Effector memory CD8-positive, alpha-beta T cell (primary cell): ENCODE data around the gene TMEM132C.

Experiments used
- ATAC-seq: fragments of 150-1000 bp; cut with Tn5 transposase; replicated peaks from 2 replicates; pipeline ENCODE4 v1.10.0; 2021; ENCODE audit warnings: mild to moderate bottlenecking, moderate library complexity
- DNase-seq, 3 experiments: peaks; one replicate each; pipeline ENCODE4 v3.0.0; 2021
- H3K27ac Mint-ChIP-seq, 2 donors: one replicate each; pipeline ENCODE4 v1.8.0; 2022; ENCODE audit warnings: mild to moderate bottlenecking in 2 of 2, mixed read lengths in 2 of 2, moderate library complexity in 2 of 2
- H3K27me3 Mint-ChIP-seq, 2 donors: one replicate each; pipeline ENCODE4 v1.8.0; 2022; ENCODE audit warnings: mixed read lengths in 2 of 2
- H3K36me3 Mint-ChIP-seq: one replicate; pipeline ENCODE4 v1.8.0; 2022; ENCODE audit warnings: mild to moderate bottlenecking, moderate library complexity, mixed read lengths; ENCODE audit not compliant: insufficient read depth
- H3K4me1 Mint-ChIP-seq, 2 donors: one replicate each; pipeline ENCODE4 v1.8.0; 2022; ENCODE audit warnings: low read depth in 2 of 2, mixed read lengths in 2 of 2
- H3K4me3 Mint-ChIP-seq, 2 donors: one replicate each; pipeline ENCODE4 v1.8.0; 2022; ENCODE audit warnings: mild to moderate bottlenecking in 2 of 2, mixed read lengths in 2 of 2, moderate library complexity in 2 of 2
- H3K9me3 Mint-ChIP-seq, 2 donors: one replicate each; pipeline ENCODE4 v1.8.0; 2022; ENCODE audit warnings: mixed read lengths in 2 of 2

TMEM132C gene

DNA sequence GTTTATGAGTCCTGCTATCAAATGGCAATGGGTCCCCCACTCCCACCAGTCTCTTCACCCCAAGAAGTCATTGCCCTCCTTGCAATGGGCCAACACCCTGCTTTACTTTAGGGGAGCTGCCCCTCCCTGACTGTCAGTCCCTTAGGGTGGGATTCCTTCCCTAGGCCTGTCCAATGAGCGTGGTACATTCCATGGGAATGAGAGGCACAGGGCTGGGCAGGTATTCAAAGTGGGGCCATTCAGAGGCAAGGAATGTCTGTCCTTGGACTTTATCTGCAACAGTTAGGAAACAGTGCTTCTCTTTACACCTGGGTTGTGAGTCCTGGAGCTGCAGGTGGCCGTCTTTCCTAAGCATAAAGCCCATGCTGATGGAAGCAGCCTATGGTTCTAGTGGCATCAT lies 40.8 kb downstream of the TMEM132C start:
- peaks cover 0 to 5% of the 10 kb centered on the region in 2 donors for H3K9me3 Mint-ChIP-seq
- H3K4me1 Mint-ChIP-seq: no peaks in the 10 kb centered on the region
- no peak for DNase-seq
- no peak overlapping the region for H3K4me3 Mint-ChIP-seq
- no peaks in the 10 kb centered on the region for H3K36me3 Mint-ChIP-seq
- no peak overlapping the region for H3K27ac Mint-ChIP-seq
- H3K27me3 Mint-ChIP-seq: peaks cover 7 to 21% of the 10 kb centered on the region in 2 donors
- no peak for ATAC-seq

DNA sequence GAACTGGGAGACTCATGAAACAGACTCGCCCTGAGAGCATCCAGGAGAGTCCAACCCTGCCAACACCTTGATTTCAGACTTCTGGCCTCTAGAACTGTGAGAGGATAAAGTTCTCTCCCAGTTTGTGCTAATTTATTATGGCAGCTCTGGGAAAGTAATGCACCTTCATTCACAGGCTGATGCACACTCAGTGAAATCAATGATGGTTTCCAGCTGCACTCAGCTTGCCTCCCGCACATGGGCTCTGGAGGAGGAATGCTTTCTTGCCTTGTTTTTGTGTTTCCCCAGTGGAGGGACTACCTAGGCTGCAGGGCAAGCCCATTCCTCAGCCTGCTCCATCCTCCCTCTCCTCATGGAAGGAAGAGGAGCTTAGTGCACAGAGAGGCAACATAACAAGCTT lies 45.7 kb downstream of the TMEM132C start:
- ATAC-seq (no peak), DNase-seq (no peak)
- Mint-ChIP-seq H3K27ac (no peak overlapping the region), H3K36me3 (no peaks in the 10 kb centered on the region), H3K9me3 (peaks cover 4 to 5% of the 10 kb centered on the region in 2 donors), H3K4me1 (no peaks in the 10 kb centered on the region), H3K4me3 (no peak overlapping the region), H3K27me3 (peaks cover 17 to 58% of the 10 kb centered on the region in 2 donors)

DNA sequence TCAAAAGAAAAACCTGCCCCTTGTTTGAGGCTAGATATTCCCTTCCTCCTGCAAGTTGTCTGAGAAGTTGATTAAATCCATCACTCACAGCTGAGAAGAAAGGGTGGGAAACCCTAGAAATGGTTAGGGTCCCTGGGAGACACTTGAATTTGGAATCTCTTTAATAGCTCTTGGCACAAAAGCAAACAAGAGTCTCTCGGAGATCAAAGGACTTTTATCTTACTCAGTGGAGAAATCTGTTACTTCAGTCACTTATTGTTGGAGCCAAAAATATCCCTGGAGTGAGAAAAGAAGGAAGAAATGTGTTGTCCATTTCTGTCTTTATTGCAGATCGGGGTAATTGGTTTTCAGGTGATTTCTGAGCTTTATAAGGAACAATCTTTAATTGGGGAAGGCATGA lies 47.0 kb downstream of the TMEM132C start:
- Mint-ChIP-seq H3K36me3 (no peaks in the 10 kb centered on the region), H3K4me3 (no peak overlapping the region), H3K27ac (no peak overlapping the region), H3K9me3 (peaks cover 5% of the 10 kb centered on the region in 2 donors), H3K4me1 (no peaks in the 10 kb centered on the region), H3K27me3 (peaks cover 13 to 60% of the 10 kb centered on the region in 2 donors)
- ATAC-seq: no peak
- DNase-seq: no peak

DNA sequence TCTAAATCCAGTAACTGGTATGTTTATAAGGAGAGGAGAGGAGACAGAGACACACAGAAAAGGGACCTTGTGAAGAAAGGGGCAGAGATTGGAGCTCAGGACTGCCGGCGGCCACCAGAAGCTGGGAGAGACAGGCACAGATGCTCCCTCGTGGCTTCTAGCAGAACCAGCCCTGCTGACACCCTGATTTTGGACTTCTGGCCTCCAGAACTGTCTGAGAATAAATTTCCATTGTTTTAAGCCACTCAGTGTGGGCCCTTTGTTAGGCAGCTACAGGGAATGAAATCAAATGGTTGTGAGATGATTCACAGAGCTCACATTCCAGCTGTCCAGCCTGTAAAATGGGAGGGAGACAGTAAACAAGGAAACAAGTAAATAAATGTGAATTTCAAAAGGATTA lies 47.6 kb downstream of the TMEM132C start:
- no peaks in the 10 kb centered on the region for H3K36me3 Mint-ChIP-seq
- H3K27me3 Mint-ChIP-seq: peaks cover 9 to 60% of the 10 kb centered on the region in 2 donors
- no peak overlapping the region for H3K4me3 Mint-ChIP-seq
- H3K27ac Mint-ChIP-seq: no peak overlapping the region
- DNase-seq (no peak), ATAC-seq (no peak)
- H3K9me3 Mint-ChIP-seq: peaks cover 5 to 6% of the 10 kb centered on the region in 2 donors
- no peaks in the 10 kb centered on the region for H3K4me1 Mint-ChIP-seq

DNA sequence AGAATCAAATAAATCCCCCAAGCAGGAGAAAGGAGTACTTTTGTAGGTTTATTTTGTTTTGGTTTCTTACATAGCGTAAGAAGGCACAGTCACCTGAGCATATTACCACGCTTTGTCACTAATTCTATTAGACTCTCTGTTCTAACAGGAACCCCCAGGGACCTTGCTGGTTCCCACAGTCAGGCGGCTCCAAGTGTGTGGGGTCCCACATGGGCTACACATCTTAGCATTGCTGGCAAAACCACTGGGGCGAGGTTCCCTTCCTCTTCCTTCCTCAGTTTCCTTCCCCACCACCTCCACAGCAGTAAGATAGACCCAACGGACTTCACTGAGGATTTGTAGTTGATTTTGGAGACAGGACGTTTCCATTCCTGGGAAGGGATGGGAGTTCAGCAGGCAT lies 49.1 kb downstream of the TMEM132C start:
- no peak overlapping the region for H3K4me3 Mint-ChIP-seq
- DNase-seq: no peak
- no peaks in the 10 kb centered on the region for H3K36me3 Mint-ChIP-seq
- H3K27me3 Mint-ChIP-seq: peaks cover 9 to 60% of the 10 kb centered on the region in 2 donors
- no peak overlapping the region for H3K27ac Mint-ChIP-seq
- H3K9me3 Mint-ChIP-seq: peaks cover 6% of the 10 kb centered on the region in 2 donors
- no peak for ATAC-seq
- no peaks in the 10 kb centered on the region for H3K4me1 Mint-ChIP-seq

DNA sequence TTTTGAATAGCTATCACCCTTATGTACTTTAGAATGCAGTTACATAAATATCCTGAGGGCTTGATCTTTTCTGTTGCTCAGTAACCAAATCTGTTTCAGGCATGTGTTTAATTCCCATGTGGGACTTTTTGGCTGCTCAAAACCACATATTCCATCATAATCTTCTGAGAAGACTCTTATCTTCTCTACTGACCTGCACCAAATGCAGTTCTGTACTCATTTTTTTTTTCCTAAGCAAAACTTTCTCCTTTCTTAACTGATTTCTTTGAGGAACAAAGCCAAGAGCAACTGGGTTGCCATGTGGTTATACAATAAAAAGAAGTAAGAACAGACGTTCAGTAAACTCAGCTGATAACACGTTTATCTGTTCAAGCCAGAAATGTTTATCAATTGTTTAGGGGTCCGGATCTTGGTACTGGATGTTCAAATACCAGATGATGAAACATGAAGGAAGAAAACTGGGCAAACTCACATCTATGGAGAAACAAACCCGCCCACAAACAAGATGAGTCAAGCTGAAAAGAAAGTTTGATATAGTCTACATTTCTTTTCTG lies 50.1 kb downstream of the TMEM132C start:
- H3K36me3 Mint-ChIP-seq: no peaks in the 10 kb centered on the region
- peaks cover 6 to 7% of the 10 kb centered on the region in 2 donors for H3K9me3 Mint-ChIP-seq
- H3K4me3 Mint-ChIP-seq: no peak overlapping the region
- H3K27me3 Mint-ChIP-seq: peaks cover 9 to 56% of the 10 kb centered on the region in 2 donors
- ATAC-seq: no peak
- no peak overlapping the region for H3K27ac Mint-ChIP-seq
- H3K4me1 Mint-ChIP-seq: no peaks in the 10 kb centered on the region
- no peak for DNase-seq

DNA sequence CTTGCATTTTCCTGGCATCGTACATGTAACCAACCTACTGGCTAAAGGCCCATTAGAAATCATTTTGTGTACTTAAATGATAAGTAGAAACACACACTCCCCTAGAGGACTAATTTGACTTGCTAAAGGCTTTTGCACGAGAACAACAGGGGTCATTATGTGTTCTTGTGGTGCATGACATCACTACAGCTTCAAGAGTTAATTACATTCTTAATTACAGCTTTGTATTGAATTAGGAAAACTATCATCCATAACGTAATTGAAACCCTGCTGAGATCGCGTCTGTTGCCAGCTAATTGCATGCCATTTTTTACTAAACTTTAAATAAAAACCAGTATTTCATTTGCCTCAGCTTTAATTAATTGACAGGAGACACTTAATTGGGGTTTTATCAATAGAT lies 51.4 kb downstream of the TMEM132C start:
- Mint-ChIP-seq H3K36me3 (no peaks in the 10 kb centered on the region), H3K4me3 (no peak overlapping the region), H3K27ac (no peak overlapping the region), H3K4me1 (no peaks in the 10 kb centered on the region), H3K27me3 (peaks cover 9 to 50% of the 10 kb centered on the region in 2 donors), H3K9me3 (peaks cover 6 to 8% of the 10 kb centered on the region in 2 donors)
- ATAC-seq (no peak), DNase-seq (no peak)

DNA sequence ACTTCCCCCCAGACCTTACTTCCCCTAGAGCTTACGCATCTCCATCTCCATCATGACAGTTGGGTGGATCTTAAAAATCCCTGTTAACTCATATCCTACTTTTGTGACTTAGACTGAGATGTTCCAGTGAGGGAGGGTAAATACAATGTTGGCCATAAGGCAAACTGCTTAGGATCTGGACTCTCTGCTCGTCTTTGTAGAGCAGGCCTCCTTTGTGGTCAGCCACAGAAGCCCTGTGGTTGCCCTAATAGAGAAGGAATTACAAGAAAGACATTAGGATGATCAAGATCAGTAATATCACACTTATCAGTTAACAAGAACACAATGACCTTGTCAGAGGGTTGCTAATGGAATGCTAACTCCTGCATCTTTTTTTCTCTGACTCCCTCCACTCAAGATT lies 52.0 kb downstream of the TMEM132C start:
- H3K9me3 Mint-ChIP-seq: peaks cover 8 to 11% of the 10 kb centered on the region in 2 donors
- no peak for DNase-seq
- no peak overlapping the region for H3K27ac Mint-ChIP-seq
- H3K36me3 Mint-ChIP-seq: no peaks in the 10 kb centered on the region
- ATAC-seq: no peak
- H3K27me3 Mint-ChIP-seq: peaks cover 9 to 52% of the 10 kb centered on the region in 2 donors
- no peak overlapping the region for H3K4me3 Mint-ChIP-seq
- no peaks in the 10 kb centered on the region for H3K4me1 Mint-ChIP-seq

DNA sequence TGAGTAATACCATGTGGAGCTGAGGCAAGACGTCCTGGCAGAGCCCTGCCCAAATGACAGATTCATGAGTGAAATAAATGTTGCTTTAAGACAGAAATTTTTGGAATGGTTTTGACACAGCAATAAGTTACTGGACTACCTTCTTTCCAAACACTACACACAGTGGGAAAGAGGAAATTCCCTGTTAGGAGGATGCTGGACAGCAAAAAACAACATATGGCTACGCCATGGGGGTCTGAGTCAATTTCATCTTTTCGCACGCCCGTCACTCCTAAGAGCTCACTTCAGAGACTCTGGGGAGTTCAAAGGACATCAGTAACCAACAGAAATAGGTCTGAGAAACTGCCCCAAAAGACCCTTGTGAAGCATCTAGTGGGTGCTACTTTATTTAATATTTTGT lies 55.4 kb downstream of the TMEM132C start:
- Mint-ChIP-seq H3K36me3 (no peaks in the 10 kb centered on the region), H3K4me3 (no peak overlapping the region), H3K27me3 (peaks cover 0 to 25% of the 10 kb centered on the region in 2 donors), H3K4me1 (no peaks in the 10 kb centered on the region), H3K27ac (no peak overlapping the region), H3K9me3 (peaks cover 4 to 11% of the 10 kb centered on the region in 2 donors)
- no peak for ATAC-seq
- DNase-seq: no peak

DNA sequence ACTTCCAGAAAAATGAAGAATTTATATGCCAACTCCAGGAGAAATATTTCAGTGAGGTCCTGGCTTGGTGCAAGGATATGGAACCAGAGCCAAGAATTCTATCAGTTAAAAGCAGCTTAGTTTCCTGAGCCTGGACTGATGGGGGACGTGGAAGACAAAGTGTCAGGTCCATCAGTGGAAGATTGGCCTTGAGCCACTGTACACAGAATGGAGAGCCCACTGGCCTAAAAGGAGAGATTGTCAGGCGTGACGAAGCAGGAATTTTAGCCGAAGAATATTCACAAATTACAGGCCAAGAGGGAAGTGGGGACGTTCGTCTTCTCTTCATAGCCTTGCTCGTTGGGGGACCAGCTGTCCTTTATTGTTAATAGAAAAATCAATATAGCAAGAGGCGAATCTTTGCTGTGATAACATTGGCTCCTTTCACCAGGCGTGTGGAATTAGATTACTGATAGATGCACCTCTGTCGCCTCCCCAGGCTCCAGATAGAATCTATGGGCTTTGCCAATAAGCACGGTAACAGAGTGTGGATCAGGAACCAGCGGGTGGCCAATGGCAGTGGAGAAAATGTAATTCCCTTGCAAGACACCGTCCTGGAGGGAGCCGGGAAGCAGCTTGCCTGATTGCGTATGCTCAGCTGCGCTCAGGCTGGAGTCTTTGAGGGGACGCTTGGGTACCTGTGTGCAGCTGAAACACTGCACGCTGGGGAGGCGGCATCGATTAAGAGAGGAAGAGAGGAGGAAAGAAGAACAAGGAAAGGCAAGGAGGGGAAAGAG lies 56.4 kb downstream of the TMEM132C start:
- Mint-ChIP-seq H3K4me1 (no peaks in the 10 kb centered on the region), H3K9me3 (peaks cover 4 to 11% of the 10 kb centered on the region in 2 donors), H3K27me3 (peaks cover 0 to 24% of the 10 kb centered on the region in 2 donors), H3K27ac (no peak overlapping the region), H3K36me3 (no peaks in the 10 kb centered on the region), H3K4me3 (no peak overlapping the region)
- ATAC-seq (no peak), DNase-seq (no peak)

DNA sequence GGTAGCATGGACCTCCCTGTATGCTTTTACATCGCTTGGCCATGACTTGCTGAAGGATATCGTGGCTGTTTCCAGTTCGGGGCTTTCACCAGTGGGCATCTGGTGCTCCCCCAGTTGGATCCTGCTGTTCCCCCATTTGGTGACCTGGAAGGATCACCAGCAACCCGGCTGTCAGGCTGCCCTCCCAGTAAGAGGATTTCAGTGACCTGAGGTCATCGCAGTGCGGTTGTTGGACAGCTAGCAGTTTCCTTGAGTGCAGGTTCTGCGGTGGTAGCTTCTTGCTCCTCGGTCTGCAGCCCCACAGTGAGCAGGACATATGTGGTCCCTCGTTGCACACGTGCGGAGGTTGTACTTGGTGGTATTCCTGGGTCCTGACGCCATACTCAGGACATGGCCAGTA lies 58.7 kb downstream of the TMEM132C start:
- H3K9me3 Mint-ChIP-seq: peaks cover 2 to 11% of the 10 kb centered on the region in 2 donors
- H3K36me3 Mint-ChIP-seq: no peaks in the 10 kb centered on the region
- peaks cover 0 to 16% of the 10 kb centered on the region in 2 donors for H3K27me3 Mint-ChIP-seq
- DNase-seq (no peak), ATAC-seq (no peak)
- H3K4me1 Mint-ChIP-seq: no peaks in the 10 kb centered on the region
- no peak overlapping the region for H3K27ac Mint-ChIP-seq
- no peak overlapping the region for H3K4me3 Mint-ChIP-seq

DNA sequence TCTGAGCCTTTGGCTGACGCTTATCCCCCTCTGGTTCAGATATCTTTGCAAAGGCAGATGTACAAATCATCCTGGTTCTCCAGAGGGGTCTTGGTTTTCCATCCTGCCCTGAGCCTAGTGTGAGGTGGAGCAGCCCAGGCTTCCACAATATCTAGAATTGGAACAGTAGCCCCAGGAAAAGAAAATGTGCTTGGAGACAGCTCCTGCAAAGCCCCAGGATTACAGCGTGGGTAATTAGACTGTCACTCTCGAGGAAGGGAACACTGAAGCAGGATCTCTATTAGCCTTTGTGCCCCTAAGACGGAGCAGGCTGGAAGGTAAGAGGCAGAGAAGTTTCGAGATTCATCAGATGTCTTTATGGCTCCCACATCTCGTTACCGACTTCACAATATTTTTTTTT lies 59.4 kb downstream of the TMEM132C start:
- DNase-seq (no peak), ATAC-seq (no peak)
- Mint-ChIP-seq H3K27ac (no peak overlapping the region), H3K27me3 (peaks cover 0 to 16% of the 10 kb centered on the region in 2 donors), H3K36me3 (no peaks in the 10 kb centered on the region), H3K4me3 (no peak overlapping the region), H3K4me1 (no peaks in the 10 kb centered on the region), H3K9me3 (peaks cover 2 to 7% of the 10 kb centered on the region in 2 donors)

DNA sequence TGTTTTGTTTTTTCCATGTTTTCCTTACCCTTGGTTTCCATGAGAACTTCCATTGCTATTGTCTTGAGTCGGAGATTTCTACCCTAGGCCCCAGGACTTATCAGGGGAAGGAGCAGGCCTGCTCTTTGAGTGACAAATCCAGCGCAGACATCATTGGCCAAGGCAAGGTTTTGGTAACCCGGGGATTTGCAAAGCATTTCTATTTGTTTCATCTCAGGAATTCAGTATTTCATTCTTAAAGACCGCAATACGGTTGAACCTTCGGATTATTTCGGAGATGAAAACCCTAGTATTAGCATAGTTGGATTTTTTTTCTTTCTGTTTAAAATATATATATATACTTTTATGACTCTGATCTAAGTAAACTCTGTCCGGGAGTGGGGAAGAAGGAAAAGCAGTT lies 62.0 kb downstream of the TMEM132C start:
- Mint-ChIP-seq H3K36me3 (no peaks in the 10 kb centered on the region), H3K9me3 (no peaks in the 10 kb centered on the region), H3K4me1 (no peaks in the 10 kb centered on the region), H3K27ac (no peak overlapping the region), H3K27me3 (peaks cover 0 to 7% of the 10 kb centered on the region in 2 donors), H3K4me3 (no peak overlapping the region)
- no peak for DNase-seq
- no peak for ATAC-seq
